Neural progenitor cell (in vitro differentiated cells): ENCODE measurements around the gene PLAAT4. TPM values are rescaled to one million over a fixed set of nuclear protein-coding genes. Genes with fewer than 3 reads are reported as not detected.

Experiments
- DNase-seq: peaks from one replicate; pipeline ENCODE4 v3.0.0-alpha.2; 2016; ENCODE audit warnings: low spot score
- H2AFZ ChIP-seq: fragments of 200-600 bp; sonication (generic); replicated peaks from 2 replicates; pipeline ENCODE4 v1.6.1; 2016; ENCODE audit warnings: antibody characterized with exemption
- H3F3A ChIP-seq: fragments of 200-600 bp; sonication (generic); 2 replicates; pipeline ENCODE4 v1.6.1; 2016; ENCODE audit warnings: antibody characterized with exemption, low read depth
- H3K27ac ChIP-seq: fragments of 200-600 bp; sonication (generic); 2 replicates; pipeline ENCODE4 v1.5.1; 2016; ENCODE audit warnings: mild to moderate bottlenecking
- H3K27me3 ChIP-seq: fragments of 200-600 bp; sonication (generic); 2 replicates; pipeline ENCODE4 v1.6.1; 2016; ENCODE audit warnings: mild to moderate bottlenecking, moderate library complexity
- H3K36me3 ChIP-seq: fragments of 200-600 bp; sonication (generic); 2 replicates; pipeline ENCODE4 v1.5.1; 2016
- H3K4me1 ChIP-seq: fragments of 200-600 bp; sonication (generic); 2 replicates; pipeline ENCODE4 v1.6.1; 2016; ENCODE audit warnings: mixed run types
- H3K4me2 ChIP-seq: fragments of 200-600 bp; sonication (generic); 2 replicates; pipeline ENCODE4 v1.6.1; 2016
- H3K4me3 ChIP-seq: fragments of 200-600 bp; sonication (generic); 2 replicates; pipeline ENCODE4 v1.5.1; 2016
- H3K79me2 ChIP-seq: fragments of 200-600 bp; sonication (generic); 2 replicates; pipeline ENCODE4 v1.6.1; 2016; ENCODE audit warnings: low read depth
- H3K9ac ChIP-seq: fragments of 200-600 bp; sonication (generic); 2 replicates; pipeline ENCODE4 v1.6.1; 2016
- H3K9me3 ChIP-seq: fragments of 200-600 bp; sonication (generic); 2 replicates; pipeline ENCODE4 v1.5.1; 2016; ENCODE audit warnings: low read depth
- H4K20me1 ChIP-seq: fragments of 200-600 bp; sonication (generic); 2 replicates; pipeline ENCODE4 v1.6.1; 2016; ENCODE audit warnings: low read depth
- H3K27ac Mint-ChIP-seq: 3 replicates; pipeline ENCODE4 v1.8.0; 2021; ENCODE audit warnings: mixed read lengths
- H3K27me3 Mint-ChIP-seq: 2 replicates; pipeline ENCODE4 v1.8.0; 2022; ENCODE audit warnings: low read depth, mild to moderate bottlenecking, inconsistent platforms, moderate library complexity, mixed read lengths; ENCODE audit not compliant: insufficient read depth
- H3K36me3 Mint-ChIP-seq: 3 replicates; pipeline ENCODE4 v1.8.0; 2021; ENCODE audit warnings: mixed read lengths
- H3K4me1 Mint-ChIP-seq: 3 replicates; pipeline ENCODE4 v1.8.0; 2021; ENCODE audit warnings: mixed read lengths
- H3K4me3 Mint-ChIP-seq: 3 replicates; pipeline ENCODE4 v1.8.0; 2021; ENCODE audit warnings: mild to moderate bottlenecking, moderate library complexity, mixed read lengths
- H3K9me3 Mint-ChIP-seq: 3 replicates; pipeline ENCODE4 v1.8.0; 2020; ENCODE audit warnings: mixed read lengths
- CTCF ChIP-seq: fragments of 200-600 bp; sonication (generic); IDR thresholded peaks from 2 replicates; pipeline ENCODE4 v1.5.1; 2017; ENCODE audit warnings: antibody characterized with exemption, mild to moderate bottlenecking
- EZH2 ChIP-seq: fragments of 200-600 bp; sonication (generic); IDR thresholded peaks from 2 replicates; pipeline ENCODE4 v1.6.1; 2017; ENCODE audit warnings: antibody characterized with exemption, mild to moderate bottlenecking, moderate library complexity
- EZH2phosphoT487 ChIP-seq: fragments of 200-600 bp; sonication (generic); IDR thresholded peaks from 2 replicates; pipeline ENCODE4 v1.6.1; 2017; ENCODE audit warnings: antibody characterized with exemption
- total RNA-seq: library from RNA; depleted of rRNA; stranded (reverse); fragments of >200 nt; gene quantifications from 2 replicates; pipeline ENCODE4 v1.2.3, GENCODE V29; 2015; ENCODE audit warnings: low replicate concordance

Gene PLAAT4
- total RNA-seq, 1 donor from 2014 or later: not detected

- peaks cover 14% of the 10 kb centered on the region for H3K27me3 Mint-ChIP-seq
Observed at GRCh38 chr11:63556404-63557013, 19.9 kb downstream of the PLAAT4 start.

GRCh38 chr11:63557570-63557969 is 21.0 kb downstream of the PLAAT4 start:
- H3K27ac Mint-ChIP-seq: no peak overlapping the region
- no peak overlapping the region for H2AFZ ChIP-seq
- no peaks in the 10 kb centered on the region for H3K36me3 Mint-ChIP-seq
- TF ChIP-seq CTCF (no peak), EZH2 (no peak), EZH2phosphoT487 (no peak)
- no peaks in the 10 kb centered on the region for H3F3A ChIP-seq
- H3K4me3 Mint-ChIP-seq: no peak overlapping the region
- H3K9ac ChIP-seq: no peak overlapping the region
- no peaks in the 10 kb centered on the region for H3K79me2 ChIP-seq
- H3K9me3 ChIP-seq: no peaks in the 10 kb centered on the region
- H3K4me1 Mint-ChIP-seq: peaks cover 21% of the 10 kb centered on the region
- peaks cover 4% of the 10 kb centered on the region for H3K4me1 ChIP-seq
- no peak for DNase-seq
- H3K27me3 ChIP-seq: no peaks in the 10 kb centered on the region
- H3K4me3 ChIP-seq: no peak overlapping the region
- H3K9me3 Mint-ChIP-seq: no peaks in the 10 kb centered on the region
- H4K20me1 ChIP-seq: no peaks in the 10 kb centered on the region
- H3K27me3 Mint-ChIP-seq: peaks cover 13% of the 10 kb centered on the region
- H3K27ac ChIP-seq: no peak overlapping the region
- H3K36me3 ChIP-seq: no peaks in the 10 kb centered on the region
- H3K4me2 ChIP-seq: no peak overlapping the region

More at GRCh38 chr11:63556404-63557013, 19.9 kb downstream of the PLAAT4 start:
- no peak overlapping the region for H3K27ac ChIP-seq
- no peaks in the 10 kb centered on the region for H3K27me3 ChIP-seq
- Mint-ChIP-seq H3K4me3 (no peak overlapping the region), H3K4me1 (peaks cover 23% of the 10 kb centered on the region), H3K27ac (no peak overlapping the region), H3K36me3 (no peaks in the 10 kb centered on the region), H3K9me3 (no peaks in the 10 kb centered on the region)
- no peak overlapping the region for H3K4me3 ChIP-seq
- H3K79me2 ChIP-seq: no peaks in the 10 kb centered on the region
- no peaks in the 10 kb centered on the region for H4K20me1 ChIP-seq
- H3K4me2 ChIP-seq: no peak overlapping the region
- no peaks in the 10 kb centered on the region for H3K36me3 ChIP-seq
- H3K9me3 ChIP-seq: no peaks in the 10 kb centered on the region
- H3K9ac ChIP-seq: no peak overlapping the region
- no peak for DNase-seq
- no peaks in the 10 kb centered on the region for H3F3A ChIP-seq
- H2AFZ ChIP-seq: no peak overlapping the region
- peaks cover 4% of the 10 kb centered on the region for H3K4me1 ChIP-seq
- no peak for TF ChIP-seq CTCF
- TF ChIP-seq EZH2: no peak
- no peak for TF ChIP-seq EZH2phosphoT487

GRCh38 chr11:63558459-63559157 is 22.0 kb downstream of the PLAAT4 start:
- Histone ChIP-seq H3K27ac (no peak overlapping the region), H2AFZ (no peak overlapping the region), H3K27me3 (no peaks in the 10 kb centered on the region), H3F3A (no peaks in the 10 kb centered on the region), H3K9ac (no peak overlapping the region), H3K4me1 (peaks cover 4% of the 10 kb centered on the region), H3K4me3 (no peak overlapping the region), H3K79me2 (no peaks in the 10 kb centered on the region), H3K36me3 (no peaks in the 10 kb centered on the region), H3K9me3 (no peaks in the 10 kb centered on the region), H4K20me1 (no peaks in the 10 kb centered on the region), H3K4me2 (no peak overlapping the region)
- peaks cover 17% of the 10 kb centered on the region for H3K4me1 Mint-ChIP-seq
- H3K36me3 Mint-ChIP-seq: no peaks in the 10 kb centered on the region
- DNase-seq: no peak
- no peak overlapping the region for H3K27ac Mint-ChIP-seq
- TF ChIP-seq EZH2 (no peak), CTCF (no peak), EZH2phosphoT487 (no peak)
- no peaks in the 10 kb centered on the region for H3K9me3 Mint-ChIP-seq
- peaks cover 9% of the 10 kb centered on the region for H3K27me3 Mint-ChIP-seq
- no peak overlapping the region for H3K4me3 Mint-ChIP-seq
